Measurements from ENCODE around the gene LRRC75A.

LRRC75A gene

GRCh38 chr17:16492613-16493530 lies 879 bp upstream of the LRRC75A start:
- DNase-seq = no peak

- no peak for DNase-seq
Observed at GRCh38 chr17:16491131-16491702, 776 bp downstream of the LRRC75A start.

- no peak for DNase-seq
Observed at GRCh38 chr17:16489431-16489830, 2.6 kb downstream of the LRRC75A start.

GRCh38 chr17:16488968-16489337 lies 3.0 kb downstream of the LRRC75A start:
- no peak for DNase-seq

- no peak for DNase-seq
Observed at GRCh38 chr17:16488186-16488967, 3.6 kb downstream of the LRRC75A start.

GRCh38 chr17:16486373-16487250 lies 5.4 kb downstream of the LRRC75A start:
- no peak for DNase-seq

- DNase-seq = no peak
Observed at GRCh38 chr17:16484445-16485175, 7.4 kb downstream of the LRRC75A start.

- no peak for DNase-seq
Observed at GRCh38 chr17:16483021-16483645, 8.9 kb downstream of the LRRC75A start.

- DNase-seq = no peak
Observed at GRCh38 chr17:16482253-16482652, 9.7 kb downstream of the LRRC75A start.

GRCh38 chr17:16480995-16481394 lies 11.0 kb downstream of the LRRC75A start:
- DNase-seq = no peak

- no peak for DNase-seq
Observed at GRCh38 chr17:16479264-16479663, 12.7 kb downstream of the LRRC75A start.

- no peak for DNase-seq
Observed at GRCh38 chr17:16478649-16479048, 13.3 kb downstream of the LRRC75A start.

- no peak for DNase-seq
Observed at GRCh38 chr17:16477666-16478065, 14.3 kb downstream of the LRRC75A start.

GRCh38 chr17:16477255-16477654 lies 14.7 kb downstream of the LRRC75A start:
- no peak for DNase-seq

- DNase-seq = no peak
Observed at GRCh38 chr17:16475179-16475704, 16.8 kb downstream of the LRRC75A start.

- DNase-seq = no peak
Observed at GRCh38 chr17:16474012-16474725, 17.8 kb downstream of the LRRC75A start.

GRCh38 chr17:16473044-16474011 lies 18.7 kb downstream of the LRRC75A start:
- DNase-seq = no peak

- no peak for DNase-seq
Observed at GRCh38 chr17:16472539-16472938, 19.5 kb downstream of the LRRC75A start.

GRCh38 chr17:16471295-16471694 lies 20.7 kb downstream of the LRRC75A start:
- no peak for DNase-seq
